HG03432 (cell line): ENCODE measurements around the gene TAF7.
"Not testable (repeated sequence)": the region's sequence is repeated elsewhere in the genome, so short reads cannot be mapped to it uniquely, and the experiment has no call there.

Source experiments
- ATAC-seq: cut with Tn5 transposase; IDR thresholded peaks from one replicate; pipeline ENCODE4 v1.9.1; 2021; ENCODE audit warnings: mild to moderate bottlenecking, moderate library complexity; ENCODE audit not compliant: unreplicated experiment

TAF7 gene, protein sequence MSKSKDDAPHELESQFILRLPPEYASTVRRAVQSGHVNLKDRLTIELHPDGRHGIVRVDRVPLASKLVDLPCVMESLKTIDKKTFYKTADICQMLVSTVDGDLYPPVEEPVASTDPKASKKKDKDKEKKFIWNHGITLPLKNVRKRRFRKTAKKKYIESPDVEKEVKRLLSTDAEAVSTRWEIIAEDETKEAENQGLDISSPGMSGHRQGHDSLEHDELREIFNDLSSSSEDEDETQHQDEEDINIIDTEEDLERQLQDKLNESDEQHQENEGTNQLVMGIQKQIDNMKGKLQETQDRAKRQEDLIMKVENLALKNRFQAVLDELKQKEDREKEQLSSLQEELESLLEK

DNA sequence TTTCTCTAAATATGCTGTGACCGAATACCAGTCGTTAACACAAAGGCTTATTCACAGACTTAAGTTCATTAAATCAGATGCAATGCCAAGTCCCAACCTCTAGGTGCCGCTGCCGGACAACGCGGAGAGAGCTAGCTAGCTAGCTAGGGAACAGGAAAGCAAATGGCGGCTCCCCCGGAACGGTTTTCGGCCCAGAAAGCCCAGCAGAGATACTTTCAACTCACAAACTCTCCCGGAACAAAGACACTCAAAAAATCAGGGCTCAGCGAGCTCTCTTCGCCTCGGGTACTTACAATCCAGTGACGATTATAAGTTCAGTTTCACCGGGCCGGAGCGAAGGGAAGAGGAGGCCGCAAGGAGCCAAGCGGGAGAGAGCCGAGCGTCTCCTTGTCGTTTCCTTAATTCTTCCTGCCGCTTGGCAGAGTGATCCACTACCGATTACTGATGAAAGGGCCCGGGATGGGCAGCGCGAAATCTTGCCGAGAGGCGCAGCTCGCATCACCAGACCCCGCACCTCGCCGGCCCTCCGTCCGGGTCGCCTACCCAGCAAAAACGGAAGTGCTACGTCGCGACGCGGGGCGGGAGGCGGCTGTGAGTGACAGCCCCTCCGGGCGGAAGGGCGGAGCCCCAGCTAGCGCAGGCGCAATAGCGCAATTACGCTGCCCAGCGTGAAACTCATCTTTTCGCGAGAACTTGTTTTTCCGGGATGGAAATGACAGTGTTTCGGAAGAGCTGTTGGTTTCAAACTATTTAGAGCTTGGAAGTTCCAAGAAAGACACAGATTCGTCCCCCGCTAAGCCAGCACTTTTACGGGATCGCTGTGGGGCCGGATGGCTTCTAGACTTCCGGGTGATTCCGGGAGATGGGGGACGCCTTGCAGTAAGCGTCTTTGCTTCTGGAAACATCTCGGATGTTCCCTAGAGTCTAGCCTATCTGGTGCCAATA is at the start of gene TAF7:
Gene TAF7, minus strand, starts transcription at position 560 of the 945 bp plus-strand sequence. CDS start 740 bp downstream, outside the sequence.
- ATAC-seq, result peak; percentile 96

DNA sequence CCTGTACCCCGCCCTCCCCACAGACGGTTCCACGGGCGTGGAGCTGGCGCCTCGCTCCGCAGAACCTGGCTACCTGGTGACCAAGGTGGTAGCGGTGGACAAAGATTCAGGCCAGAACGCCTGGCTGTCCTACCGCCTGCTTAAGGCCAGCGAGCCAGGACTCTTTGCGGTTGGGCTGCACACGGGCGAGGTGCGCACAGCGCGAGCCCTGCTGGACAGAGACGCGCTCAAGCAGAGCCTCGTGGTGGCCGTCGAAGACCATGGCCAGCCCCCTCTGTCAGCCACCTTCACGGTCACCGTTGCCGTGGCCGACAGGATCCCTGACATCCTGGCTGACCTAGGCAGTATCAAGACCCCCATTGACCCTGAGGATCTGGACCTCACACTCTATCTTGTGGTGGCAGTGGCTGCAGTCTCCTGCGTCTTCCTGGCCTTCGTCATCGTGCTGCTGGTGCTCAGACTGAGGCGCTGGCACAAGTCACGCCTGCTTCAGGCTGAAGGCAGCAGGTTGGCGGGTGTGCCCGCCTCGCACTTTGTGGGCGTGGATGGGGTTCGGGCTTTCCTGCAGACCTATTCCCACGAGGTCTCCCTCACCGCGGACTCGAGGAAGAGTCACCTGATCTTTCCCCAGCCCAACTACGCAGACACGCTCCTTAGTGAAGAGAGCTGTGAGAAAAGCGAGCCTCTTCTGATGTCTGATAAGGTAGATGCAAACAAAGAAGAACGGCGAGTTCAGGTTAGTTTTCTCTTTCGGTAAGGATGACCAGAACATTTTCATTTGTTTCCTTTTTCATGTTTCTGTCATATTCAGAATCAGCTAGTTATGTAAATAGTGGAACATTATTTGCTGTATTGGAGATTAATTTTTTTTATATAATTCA is 45.7 kb upstream of the TAF7 start:
- ATAC-seq, result no peak

DNA sequence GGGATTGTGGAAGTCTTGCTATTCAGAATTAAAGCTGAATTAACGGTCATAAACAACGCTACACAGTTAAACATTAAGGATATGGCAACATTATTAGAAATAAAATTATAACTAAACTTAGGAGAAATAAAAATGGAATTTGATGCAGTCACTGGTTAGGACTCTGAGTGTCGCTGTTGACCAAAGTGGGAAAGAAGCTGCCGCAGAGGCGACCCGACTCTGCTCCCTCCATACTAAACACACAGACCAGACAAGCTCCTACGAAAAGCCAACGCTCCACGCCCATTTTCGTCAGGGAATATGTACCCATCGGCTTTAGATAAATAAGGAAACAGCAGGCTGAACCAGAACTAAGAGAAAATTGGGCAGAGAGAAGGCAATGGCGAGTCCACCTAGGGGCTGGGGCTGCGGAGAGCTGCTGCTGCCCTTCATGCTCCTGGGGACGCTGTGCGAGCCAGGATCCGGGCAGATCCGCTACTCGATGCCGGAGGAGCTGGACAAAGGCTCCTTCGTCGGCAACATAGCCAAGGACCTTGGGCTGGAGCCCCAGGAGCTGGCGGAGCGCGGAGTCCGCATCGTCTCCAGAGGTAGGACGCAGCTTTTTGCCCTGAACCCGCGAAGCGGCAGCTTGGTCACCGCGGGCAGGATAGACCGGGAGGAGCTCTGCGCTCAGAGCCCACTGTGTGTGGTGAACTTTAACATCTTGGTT is 43.5 kb upstream of the TAF7 start, which contains the start of gene PCDHGA5:
Gene PCDHGA5, plus strand, starts transcription at position 211 of the 709 bp plus-strand sequence. Its CDS starts 169 bp downstream, at position 380.
- no peak for ATAC-seq

DNA sequence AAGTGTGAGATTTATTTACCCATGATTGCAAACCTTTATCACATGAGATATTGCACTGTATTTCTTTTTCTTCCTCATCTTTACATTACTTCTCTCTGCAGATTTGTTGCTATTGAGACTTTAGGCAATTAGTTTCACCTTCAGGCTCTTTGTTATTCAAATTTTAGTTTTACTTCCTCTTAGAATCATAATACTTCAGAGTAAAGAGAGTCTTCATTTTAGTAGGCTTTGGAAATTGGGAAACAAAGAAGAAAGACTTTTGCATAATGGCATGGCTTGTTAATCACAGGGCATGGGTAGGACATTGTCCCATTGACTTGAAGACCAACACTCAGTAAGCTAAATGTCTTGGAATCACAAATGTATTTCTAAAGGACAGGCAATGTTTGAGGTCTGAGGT is 42.1 kb upstream of the TAF7 start:
- ATAC-seq, result no peak

DNA sequence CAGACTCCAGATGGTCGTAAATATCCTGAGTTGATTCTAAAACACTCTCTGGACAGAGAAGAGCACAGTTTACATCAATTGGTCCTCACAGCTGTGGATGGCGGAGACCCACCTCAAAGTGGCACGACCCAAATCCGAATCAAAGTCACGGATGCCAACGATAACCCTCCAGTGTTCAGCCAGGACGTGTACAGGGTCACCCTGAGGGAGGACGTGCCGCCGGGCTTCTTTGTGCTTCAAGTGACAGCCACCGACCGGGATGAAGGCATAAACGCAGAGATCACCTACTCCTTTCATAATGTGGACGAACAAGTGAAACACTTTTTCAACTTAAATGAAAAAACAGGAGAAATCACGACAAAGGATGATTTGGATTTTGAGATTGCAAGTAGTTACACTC is 40.1 kb upstream of the TAF7 start:
- no peak for ATAC-seq

DNA sequence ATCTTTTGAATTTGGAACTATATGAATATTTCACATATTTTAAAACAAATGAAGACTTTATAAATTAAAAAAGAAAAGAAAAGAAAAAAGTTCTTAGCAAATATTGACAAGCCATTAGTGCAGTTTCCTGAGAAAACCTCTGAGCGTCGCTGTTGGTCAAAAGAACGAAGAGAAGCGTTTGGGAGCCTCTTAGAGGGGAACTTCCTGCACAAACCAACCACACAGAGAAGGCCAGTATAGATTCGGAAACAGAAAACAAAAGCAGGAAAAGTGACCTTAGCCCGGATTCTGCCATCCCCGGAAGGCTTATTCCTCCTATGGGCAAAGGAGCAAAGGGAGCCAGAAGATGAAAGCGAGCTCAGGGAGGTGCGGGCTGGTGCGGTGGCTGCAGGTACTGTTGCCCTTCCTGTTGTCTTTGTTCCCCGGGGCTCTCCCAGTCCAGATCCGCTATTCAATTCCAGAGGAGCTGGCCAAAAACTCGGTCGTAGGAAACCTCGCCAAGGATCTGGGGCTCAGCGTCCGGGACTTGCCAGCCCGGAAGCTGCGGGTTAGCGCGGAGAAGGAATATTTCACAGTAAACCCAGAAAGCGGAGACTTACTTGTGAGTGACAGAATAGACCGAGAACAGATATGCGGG is 39.3 kb upstream of the TAF7 start, which contains the start of gene PCDHGB2:
Gene PCDHGB2, plus strand, starts transcription at position 205 of the 637 bp plus-strand sequence. Its CDS starts 142 bp downstream, at position 347.
- peak; percentile 82 for ATAC-seq

DNA sequence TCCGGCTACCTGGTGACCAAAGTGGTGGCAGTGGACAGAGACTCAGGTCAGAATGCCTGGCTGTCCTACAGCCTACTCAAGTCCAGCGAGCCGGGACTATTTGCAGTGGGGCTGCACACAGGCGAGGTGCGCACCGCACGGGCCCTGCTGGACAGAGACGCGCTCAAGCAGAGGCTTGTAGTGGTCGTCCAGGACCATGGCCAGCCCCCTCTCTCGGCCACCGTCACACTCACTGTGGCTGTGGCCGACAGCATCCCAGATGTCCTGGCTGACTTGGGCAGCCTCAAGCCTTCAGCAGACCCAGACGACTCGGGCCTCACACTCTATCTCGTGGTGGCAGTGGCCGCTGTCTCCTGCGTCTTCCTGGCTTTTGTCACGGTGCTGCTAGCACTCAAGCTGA is 36.4 kb upstream of the TAF7 start:
- no peak for ATAC-seq

DNA sequence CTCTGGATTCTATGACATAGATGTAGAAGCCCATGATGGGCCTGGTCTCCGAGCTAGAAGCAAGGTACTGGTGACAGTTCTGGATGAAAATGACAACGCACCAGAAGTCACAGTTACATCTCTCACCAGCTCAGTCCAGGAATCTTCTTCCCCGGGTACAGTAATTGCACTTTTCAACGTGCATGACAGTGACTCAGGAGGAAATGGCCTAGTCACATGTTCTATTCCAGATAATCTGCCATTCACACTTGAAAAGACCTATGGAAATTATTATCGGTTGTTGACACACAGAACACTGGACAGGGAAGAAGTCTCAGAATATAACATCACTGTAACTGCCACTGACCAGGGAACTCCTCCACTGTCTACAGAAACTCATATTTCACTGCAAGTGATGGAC is 35.5 kb upstream of the TAF7 start:
- ATAC-seq, result no peak

DNA sequence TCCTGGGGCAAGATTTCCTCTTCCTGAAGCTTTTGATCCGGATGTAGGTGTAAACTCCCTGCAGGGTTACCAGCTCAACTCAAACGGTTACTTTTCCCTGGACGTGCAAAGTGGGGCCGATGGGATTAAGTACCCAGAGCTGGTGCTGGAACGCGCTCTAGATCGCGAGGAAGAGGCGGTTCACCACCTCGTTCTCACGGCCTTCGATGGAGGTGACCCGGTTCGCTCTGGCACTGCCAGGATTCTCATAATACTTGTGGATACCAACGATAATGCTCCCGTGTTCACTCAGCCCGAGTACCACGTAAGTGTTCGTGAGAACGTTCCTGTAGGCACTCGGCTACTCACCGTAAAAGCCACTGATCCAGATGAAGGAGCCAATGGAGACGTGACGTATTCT is 35.1 kb upstream of the TAF7 start:
- ATAC-seq, result no peak

DNA sequence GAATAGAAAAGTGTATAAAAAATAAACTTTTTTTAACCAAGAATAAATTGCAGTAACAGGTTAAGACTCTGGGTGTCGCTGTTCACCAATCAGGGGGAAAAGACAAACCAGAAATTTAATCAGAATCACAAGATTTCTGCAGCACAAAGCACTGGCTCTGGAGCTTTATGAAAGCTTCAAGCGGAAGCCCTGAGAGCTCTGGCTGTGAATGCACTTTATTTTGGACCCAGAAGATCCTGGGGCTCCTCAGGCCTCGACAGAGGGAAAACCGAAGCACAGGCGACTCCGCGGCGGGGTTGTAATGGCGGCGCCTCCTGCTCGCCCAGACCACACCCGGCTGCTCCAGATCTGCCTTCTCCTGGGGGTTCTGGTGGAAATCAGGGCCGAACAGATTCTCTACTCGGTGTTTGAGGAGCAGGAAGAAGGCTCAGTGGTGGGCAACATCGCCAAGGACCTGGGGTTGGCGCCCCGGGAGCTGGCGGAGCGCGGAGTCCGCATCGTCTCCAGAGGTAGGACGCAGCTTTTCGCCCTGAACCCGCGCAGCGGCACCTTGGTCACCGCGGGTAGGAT is 34.4 kb upstream of the TAF7 start, which contains the start of gene PCDHGA4:
Gene PCDHGA4, plus strand, starts transcription at position 122 of the 570 bp plus-strand sequence. Its CDS starts 87 bp downstream, at position 209.
- no peak for ATAC-seq

DNA sequence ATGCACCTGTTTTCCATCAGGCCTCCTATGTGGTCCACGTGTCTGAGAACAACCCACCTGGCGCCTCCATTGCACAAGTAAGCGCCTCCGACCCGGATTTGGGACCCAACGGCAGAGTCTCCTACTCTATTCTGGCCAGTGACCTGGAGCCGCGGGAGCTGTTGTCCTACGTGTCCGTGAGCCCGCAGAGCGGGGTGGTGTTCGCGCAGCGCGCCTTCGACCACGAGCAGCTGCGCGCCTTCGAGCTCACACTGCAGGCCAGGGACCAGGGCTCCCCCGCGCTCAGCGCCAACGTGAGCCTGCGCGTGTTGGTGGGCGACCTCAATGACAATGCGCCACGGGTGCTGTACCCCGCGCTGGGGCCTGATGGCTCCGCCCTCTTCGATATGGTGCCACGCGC is 31.0 kb upstream of the TAF7 start:
- no peak for ATAC-seq

DNA sequence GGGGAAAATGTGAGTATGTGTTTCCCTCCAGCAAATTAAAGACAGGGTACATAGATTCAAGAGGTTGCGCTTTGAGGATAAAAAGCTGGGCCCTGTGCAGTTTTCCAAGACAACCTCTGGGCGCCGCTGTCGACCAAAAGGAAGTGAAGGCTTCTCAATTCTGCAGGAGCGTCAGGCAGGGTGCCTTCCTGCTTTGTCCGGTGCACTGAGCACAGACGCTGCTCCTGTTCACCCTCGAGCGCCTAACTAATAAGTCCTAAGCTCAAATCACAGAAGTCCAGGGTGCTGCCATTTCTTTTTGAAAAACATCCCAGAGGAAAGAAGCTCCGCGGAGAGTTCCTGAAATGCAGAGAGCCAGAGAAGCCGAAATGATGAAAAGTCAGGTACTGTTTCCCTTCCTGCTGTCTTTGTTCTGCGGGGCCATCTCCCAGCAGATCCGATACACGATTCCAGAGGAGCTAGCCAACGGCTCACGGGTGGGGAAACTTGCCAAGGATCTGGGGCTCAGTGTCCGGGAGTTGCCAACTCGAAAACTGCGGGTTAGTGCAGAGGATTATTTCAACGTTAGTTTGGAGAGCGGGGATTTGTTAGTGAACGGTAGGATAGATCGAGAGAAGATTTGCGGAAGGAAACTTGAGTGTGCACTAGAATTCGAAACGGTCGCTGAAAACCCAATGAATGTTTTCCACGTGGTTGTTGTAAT is 29.5 kb upstream of the TAF7 start, which contains the start of gene PCDHGB1:
Gene PCDHGB1, plus strand, starts transcription at position 183 of the 703 bp plus-strand sequence. Its CDS starts 162 bp downstream, at position 345.
- peak; percentile 91 for ATAC-seq

DNA sequence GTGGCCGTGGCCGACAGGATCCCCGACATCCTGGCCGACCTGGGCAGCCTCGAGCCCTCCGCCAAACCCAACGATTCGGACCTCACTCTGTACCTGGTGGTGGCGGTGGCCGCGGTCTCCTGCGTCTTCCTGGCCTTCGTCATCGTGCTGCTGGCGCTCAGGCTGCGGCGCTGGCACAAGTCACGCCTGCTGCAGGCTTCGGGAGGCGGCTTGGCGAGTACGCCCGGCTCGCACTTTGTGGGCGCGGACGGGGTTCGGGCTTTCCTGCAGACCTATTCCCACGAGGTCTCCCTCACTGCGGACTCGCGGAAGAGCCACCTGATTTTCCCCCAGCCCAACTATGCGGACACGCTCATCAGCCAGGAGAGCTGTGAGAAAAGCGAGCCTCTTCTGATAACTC is 25.4 kb upstream of the TAF7 start:
- not testable (repeated sequence) for ATAC-seq

DNA sequence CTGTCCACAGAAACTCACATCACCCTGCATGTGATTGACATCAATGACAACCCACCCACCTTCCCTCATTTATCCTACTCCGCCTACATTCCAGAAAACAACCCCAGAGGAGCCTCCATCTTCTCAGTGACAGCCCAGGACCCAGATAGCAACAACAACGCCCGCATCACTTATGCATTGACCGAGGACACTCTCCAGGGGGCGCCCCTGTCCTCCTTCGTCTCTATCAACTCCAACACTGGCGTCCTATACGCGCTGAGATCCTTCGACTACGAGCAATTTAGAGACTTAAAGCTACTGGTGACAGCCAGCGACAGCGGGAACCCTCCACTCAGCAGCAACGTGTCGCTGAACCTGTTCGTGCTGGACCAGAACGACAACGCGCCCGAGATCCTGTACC is 24.7 kb upstream of the TAF7 start:
- ATAC-seq, result no peak

DNA sequence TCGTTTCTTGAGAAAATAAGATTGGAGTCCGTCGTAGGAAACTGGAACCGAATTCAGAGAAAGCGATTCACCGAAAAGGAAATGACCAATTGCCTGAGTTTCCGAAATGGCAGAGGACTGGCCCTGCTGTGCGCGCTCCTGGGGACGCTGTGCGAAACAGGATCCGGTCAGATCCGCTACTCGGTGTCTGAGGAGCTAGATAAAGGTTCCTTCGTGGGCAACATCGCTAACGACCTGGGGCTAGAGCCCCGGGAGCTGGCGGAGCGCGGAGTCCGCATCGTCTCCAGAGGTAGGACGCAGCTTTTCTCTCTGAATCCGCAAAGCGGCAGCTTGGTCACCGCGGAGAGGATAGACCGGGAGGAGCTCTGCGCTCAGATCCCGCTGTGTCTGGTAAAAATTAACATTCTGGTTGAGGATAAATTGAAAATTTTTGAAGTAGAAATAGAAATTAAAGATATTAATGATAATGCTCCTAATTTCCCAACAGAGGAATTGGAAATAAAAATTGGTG is 23.4 kb upstream of the TAF7 start:
- ATAC-seq, result peak; percentile 29

DNA sequence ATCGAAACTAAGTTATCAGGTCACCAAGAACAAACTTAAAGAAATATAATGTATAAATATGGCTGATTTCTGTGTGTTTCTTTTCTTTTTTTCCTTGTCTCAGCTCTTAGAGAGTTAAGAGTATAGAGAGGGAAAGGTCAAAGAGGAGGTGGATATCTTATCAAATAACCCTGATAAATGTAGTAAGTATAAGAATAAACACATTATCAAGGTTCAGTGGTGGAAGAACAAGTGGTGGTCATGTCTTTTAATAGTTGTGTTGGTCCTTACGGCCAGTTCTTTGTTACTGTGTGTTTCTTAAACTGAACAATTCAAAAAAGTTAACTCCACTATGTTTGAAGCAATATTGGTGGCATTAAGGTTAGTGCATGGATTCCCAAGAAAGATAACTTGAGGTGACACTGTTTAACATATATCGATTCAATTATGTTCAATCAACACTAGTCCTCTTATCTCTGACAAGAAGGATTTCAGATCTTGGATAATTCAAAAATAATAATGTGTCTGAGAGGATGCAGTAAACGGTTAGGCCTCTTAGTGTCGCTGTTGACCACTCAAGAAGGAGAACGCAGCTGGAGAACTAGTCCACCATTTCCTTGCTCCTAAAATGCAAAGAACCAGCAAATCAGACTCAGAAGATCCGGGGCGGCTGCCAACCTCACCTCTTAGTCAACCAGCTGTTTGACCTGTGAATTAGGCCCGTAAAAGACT is 22.8 kb upstream of the TAF7 start, which contains the start of gene PCDHGA3:
Gene PCDHGA3, plus strand, starts transcription at position 588 of the 711 bp plus-strand sequence. CDS start 205 bp downstream, outside the sequence.
- peak; percentile 63 for ATAC-seq

DNA sequence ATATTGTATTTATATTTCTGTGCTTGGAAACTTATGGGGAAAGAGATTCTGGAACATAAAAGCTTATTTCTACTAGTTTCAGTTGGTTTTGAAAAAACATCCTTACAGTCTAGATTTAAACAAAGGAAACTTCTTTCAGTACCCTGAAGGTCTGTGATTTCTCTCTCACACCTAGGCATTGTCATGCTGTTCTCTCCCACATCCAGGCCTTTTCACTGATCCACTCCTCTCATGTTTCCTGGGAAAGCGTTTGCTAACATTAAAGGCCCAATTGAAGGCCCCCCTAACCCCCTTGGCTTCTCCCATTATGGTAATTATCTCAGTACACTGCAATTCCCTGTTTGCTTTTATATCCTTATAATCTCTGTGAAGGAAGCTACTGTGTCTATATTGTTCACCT is 22.2 kb upstream of the TAF7 start:
- no peak for ATAC-seq
